Astrocyte of the cerebellum (primary cell): Measurements from ENCODE around the gene PCDHB1.
A peak's percentile ranks its signal among the peaks of the same experiment; 100 is the strongest.

Experiments
- DNase-seq: peaks from one replicate; pipeline ENCODE4 v3.0.0-alpha.2; 2011; ENCODE audit warnings: low read depth
- H3K4me3 ChIP-seq: 2 replicates; pipeline ENCODE4 v1.5.1; 2011; ENCODE audit warnings: mild to moderate bottlenecking, low read depth, low read length, moderate library complexity
- CTCF ChIP-seq: IDR thresholded peaks from 2 replicates; pipeline ENCODE4 v1.5.1; 2012; ENCODE audit warnings: low read length, low read depth, moderate library complexity, mild to moderate bottlenecking; ENCODE audit errors: missing control alignments
- in situ Hi-C: cut with HindIII; loops from 2 replicates; pipeline ENCODE4 v1.10.0; 2017; ENCODE audit warnings: low sequenced_read_pairs

The PCDHB1 gene

GRCh38 chr5:141050622-141051520 lies at the start of gene PCDHB1:
PCDHB1 (plus strand) TSS chr5:141051374; CDS start chr5:141051471, 97 bp downstream.
- no peak for TF ChIP-seq CTCF
- H3K4me3 ChIP-seq = peak within 1 kb of the TSS; percentile 20
- in situ Hi-C loops = no loop called here
- DNase-seq = no peak

GRCh38 chr5:141001446-141001843 lies 49.7 kb upstream of the PCDHB1 start:
- DNase-seq = no peak
- peak overlapping the region; percentile 21 for H3K4me3 ChIP-seq
- no peak for TF ChIP-seq CTCF
- in situ Hi-C loops = no loop called here

GRCh38 chr5:141001844-141002604 lies 49.1 kb upstream of the PCDHB1 start:
- no peak for DNase-seq
- H3K4me3 ChIP-seq = peak overlapping the region; percentile 21
- TF ChIP-seq CTCF = no peak
- in situ Hi-C loops = no loop called here

- no peak overlapping the region for H3K4me3 ChIP-seq
- in situ Hi-C loops = no loop called here
- TF ChIP-seq CTCF = no peak
- no peak for DNase-seq
Measured at GRCh38 chr5:141002605-141002965, 48.6 kb upstream of the PCDHB1 start.

- TF ChIP-seq CTCF = no peak
- no peak for DNase-seq
- in situ Hi-C loops = no loop called here
- H3K4me3 ChIP-seq = no peak overlapping the region
Measured at GRCh38 chr5:141003031-141003430, 48.1 kb upstream of the PCDHB1 start.

GRCh38 chr5:141003791-141004611 lies 47.2 kb upstream of the PCDHB1 start:
- no peak for DNase-seq
- no peak for TF ChIP-seq CTCF
- in situ Hi-C loops = no loop called here
- H3K4me3 ChIP-seq = no peak overlapping the region
